ENCODE measurements around the gene PEPD. TPM values are rescaled to one million over a fixed set of nuclear protein-coding genes. Genes with fewer than 3 reads are reported as not detected.

PEPD gene
- total RNA-seq, 1 donor from 2014 or later: 49.7 TPM

- Mint-ChIP-seq H3K36me3 (no peaks in the 10 kb centered on the region), H3K27me3 (ENCODE audit: low read depth) (peaks cover 55% of the 10 kb centered on the region), H3K4me3 (no peak overlapping the region), H3K4me1 (no peaks in the 10 kb centered on the region), H3K27ac (no peak overlapping the region), H3K9me3 (no peaks in the 10 kb centered on the region)
- TF ChIP-seq CTCF (IDR thresholded peaks at IDR 0.05; ENCODE audit: unreplicated experiment): no peak
- DNase-seq (ENCODE audit: low spot score in 2 of 2, unreplicated experiment in 2 of 2): no peak
These were observed 7.6 kb upstream of the PEPD start for GRCh38 chr19:33529094-33529676.

GRCh38 chr19:33528404-33528803, 6.8 kb upstream of the PEPD start:
- Mint-ChIP-seq H3K27ac (no peak overlapping the region), H3K36me3 (no peaks in the 10 kb centered on the region)
- TF ChIP-seq CTCF (IDR thresholded peaks at IDR 0.05; ENCODE audit: unreplicated experiment): no peak

GRCh38 chr19:33527125-33527524, 5.5 kb upstream of the PEPD start:
- Mint-ChIP-seq H3K4me3 (no peak overlapping the region), H3K27ac (no peak overlapping the region)
- no peak for DNase-seq (ENCODE audit: low spot score in 2 of 2, unreplicated experiment in 2 of 2)

More at GRCh38 chr19:33528404-33528803, 6.8 kb upstream of the PEPD start:
- Mint-ChIP-seq H3K9me3 (no peaks in the 10 kb centered on the region), H3K4me1 (peaks cover 4% of the 10 kb centered on the region), H3K27me3 (ENCODE audit: low read depth) (peaks cover 54% of the 10 kb centered on the region), H3K4me3 (no peak overlapping the region)
- no peak for DNase-seq (ENCODE audit: low spot score in 2 of 2, unreplicated experiment in 2 of 2)

DNA sequence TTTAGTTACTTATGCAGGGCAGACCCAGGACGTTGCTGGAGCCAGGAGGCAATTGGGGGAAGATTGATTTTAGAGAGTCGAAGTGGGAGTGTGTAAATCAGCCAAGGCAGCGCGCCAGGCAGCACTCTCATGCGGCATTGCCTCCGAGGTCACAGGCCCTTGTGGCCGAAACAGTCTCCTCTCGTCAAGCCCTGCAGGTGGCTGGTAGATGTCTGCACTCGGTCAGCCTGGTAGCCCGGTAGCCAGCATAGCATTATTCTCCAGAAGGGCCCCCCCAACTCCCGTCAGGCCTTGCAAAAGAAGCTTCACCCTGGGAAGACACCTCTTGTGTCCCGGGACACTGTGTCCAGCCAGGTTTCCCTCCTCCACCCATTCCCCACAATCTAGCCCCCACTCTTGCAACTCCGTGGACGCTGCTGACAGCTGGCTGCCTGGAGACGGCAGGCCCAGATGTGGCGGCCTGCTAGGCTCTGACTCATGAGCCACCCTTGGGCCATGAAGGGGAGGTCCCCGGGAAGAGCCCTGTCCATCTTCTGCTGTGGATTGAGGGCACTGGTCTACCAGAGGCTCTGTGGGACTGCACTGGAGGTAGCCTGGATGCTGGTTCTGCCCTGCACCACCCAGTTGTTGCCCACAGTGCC, 2.6 kb upstream of the PEPD start:
- H3K27ac Mint-ChIP-seq: no peak overlapping the region
- no peak overlapping the region for H3K4me3 Mint-ChIP-seq
- no peaks in the 10 kb centered on the region for H3K36me3 Mint-ChIP-seq
- H3K4me1 Mint-ChIP-seq: peaks cover 29% of the 10 kb centered on the region
- TF ChIP-seq CTCF (IDR thresholded peaks at IDR 0.05; ENCODE audit: unreplicated experiment): no peak
- H3K27me3 Mint-ChIP-seq (ENCODE audit: low read depth): peaks cover 37% of the 10 kb centered on the region
- no peak for DNase-seq (ENCODE audit: low spot score in 2 of 2, unreplicated experiment in 2 of 2)
- H3K9me3 Mint-ChIP-seq: no peaks in the 10 kb centered on the region

More at GRCh38 chr19:33527125-33527524, 5.5 kb upstream of the PEPD start:
- peaks cover 54% of the 10 kb centered on the region for H3K27me3 Mint-ChIP-seq (ENCODE audit: low read depth)
- peaks cover 16% of the 10 kb centered on the region for H3K4me1 Mint-ChIP-seq
- TF ChIP-seq CTCF (IDR thresholded peaks at IDR 0.05; ENCODE audit: unreplicated experiment): no peak
- H3K9me3 Mint-ChIP-seq: no peaks in the 10 kb centered on the region
- H3K36me3 Mint-ChIP-seq: no peaks in the 10 kb centered on the region

DNA sequence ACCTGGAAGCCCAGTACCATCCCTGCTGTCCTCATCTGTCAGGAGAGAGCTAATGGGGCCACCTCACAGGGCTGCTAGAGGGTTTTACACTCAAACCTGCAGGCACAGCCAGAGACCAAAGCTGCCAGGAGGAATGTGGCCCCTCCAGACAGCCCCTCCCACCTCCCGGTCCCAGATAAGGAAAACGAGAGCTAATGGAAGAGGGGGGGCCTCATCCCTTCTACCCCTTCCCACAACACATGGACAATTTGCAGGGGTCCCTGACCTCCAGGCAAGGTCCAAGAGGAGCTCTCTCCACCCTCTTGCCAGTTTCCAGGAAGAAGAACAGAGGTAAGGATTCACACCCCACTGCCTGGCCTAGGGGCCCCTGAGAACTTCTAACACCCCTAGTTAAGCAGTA, 1.6 kb upstream of the PEPD start:
- H3K4me3 Mint-ChIP-seq: peak overlapping the region; percentile 9

More for the DNA sequence above, 1.6 kb upstream of the PEPD start:
- H3K27me3 Mint-ChIP-seq (ENCODE audit: low read depth): peaks cover 31% of the 10 kb centered on the region
- no peak for DNase-seq (ENCODE audit: low spot score in 2 of 2, unreplicated experiment in 2 of 2)
- H3K27ac Mint-ChIP-seq: peak overlapping the region; percentile 25
- no peaks in the 10 kb centered on the region for H3K36me3 Mint-ChIP-seq
- TF ChIP-seq CTCF (IDR thresholded peaks at IDR 0.05; ENCODE audit: unreplicated experiment): no peak
- peaks cover 29% of the 10 kb centered on the region for H3K4me1 Mint-ChIP-seq
- H3K9me3 Mint-ChIP-seq: no peaks in the 10 kb centered on the region
